H1 (cell line): ENCODE data around the gene NCL. TPM values are rescaled to one million over a fixed set of nuclear protein-coding genes. Genes with fewer than 3 reads are reported as not detected.

Experiments used
- CBX5 ChIP-seq: fragments of 300-800, 300-1000 bp; sonication (generic); IDR thresholded peaks from 2 replicates; pipeline ENCODE4 v1.7.1; 2016; ENCODE audit warnings: antibody characterized with exemption, low read length, low read depth
- CEBPB ChIP-seq: IDR thresholded peaks from 2 replicates; pipeline ENCODE4 v1.6.1; 2012; ENCODE audit warnings: low read depth, low read length
- POLR2AphosphoS5 ChIP-seq: IDR thresholded peaks from 2 replicates; pipeline ENCODE4 v1.6.1; 2011; ENCODE audit warnings: low read depth, low read length
- TEAD4 ChIP-seq: IDR thresholded peaks from 2 replicates; pipeline ENCODE4 v1.6.1; 2012; ENCODE audit warnings: low read depth, low read length, inconsistent platforms, mixed read lengths
- polyA plus RNA-seq, 7 experiments: library from polyadenylated mRNA; depleted of rRNA in 3 of 7; stranded (reverse) in 5 of 7; unstranded in 2 of 7; fragments of >200 nt in 5 of 7; fragments of 200-250 nt in 2 of 7; gene quantifications; 1 replicate in 5 of 7; 2 replicates in 1 of 7; 4 replicates in 1 of 7; pipeline versions ENCODE4 v1.2.1 to v1.2.3, GENCODE V29; 2011 to 2013; ENCODE audit warnings: missing spikeins in 2 of 7, mixed read lengths in 2 of 7
- total RNA-seq: library from RNA; stranded (reverse); fragmentation: NEBNext Ultra II Directional; extraction: Animal tissue kit (Norgen Biotek cat#: 25700); gene quantifications from 2 replicates; pipeline ENCODE4 v1.2.1, GENCODE V29; 2021
- TF ChIP-seq, protein P1 (sequence below): fragments of 300-600 bp; sonication (generic); IDR thresholded peaks from 2 replicates; pipeline ENCODE4 v1.7.1; 2012; ENCODE audit warnings: low read length, moderate library complexity, mild to moderate bottlenecking, inconsistent platforms; ENCODE audit not compliant: insufficient replicate concordance

NCL gene
- total and polyA plus RNA-seq, 2 of the 8 experiments (the other 6 are each of a cell fraction or from before 2014, with no cell fraction given): 61.2 to 1,478 TPM

DNA sequence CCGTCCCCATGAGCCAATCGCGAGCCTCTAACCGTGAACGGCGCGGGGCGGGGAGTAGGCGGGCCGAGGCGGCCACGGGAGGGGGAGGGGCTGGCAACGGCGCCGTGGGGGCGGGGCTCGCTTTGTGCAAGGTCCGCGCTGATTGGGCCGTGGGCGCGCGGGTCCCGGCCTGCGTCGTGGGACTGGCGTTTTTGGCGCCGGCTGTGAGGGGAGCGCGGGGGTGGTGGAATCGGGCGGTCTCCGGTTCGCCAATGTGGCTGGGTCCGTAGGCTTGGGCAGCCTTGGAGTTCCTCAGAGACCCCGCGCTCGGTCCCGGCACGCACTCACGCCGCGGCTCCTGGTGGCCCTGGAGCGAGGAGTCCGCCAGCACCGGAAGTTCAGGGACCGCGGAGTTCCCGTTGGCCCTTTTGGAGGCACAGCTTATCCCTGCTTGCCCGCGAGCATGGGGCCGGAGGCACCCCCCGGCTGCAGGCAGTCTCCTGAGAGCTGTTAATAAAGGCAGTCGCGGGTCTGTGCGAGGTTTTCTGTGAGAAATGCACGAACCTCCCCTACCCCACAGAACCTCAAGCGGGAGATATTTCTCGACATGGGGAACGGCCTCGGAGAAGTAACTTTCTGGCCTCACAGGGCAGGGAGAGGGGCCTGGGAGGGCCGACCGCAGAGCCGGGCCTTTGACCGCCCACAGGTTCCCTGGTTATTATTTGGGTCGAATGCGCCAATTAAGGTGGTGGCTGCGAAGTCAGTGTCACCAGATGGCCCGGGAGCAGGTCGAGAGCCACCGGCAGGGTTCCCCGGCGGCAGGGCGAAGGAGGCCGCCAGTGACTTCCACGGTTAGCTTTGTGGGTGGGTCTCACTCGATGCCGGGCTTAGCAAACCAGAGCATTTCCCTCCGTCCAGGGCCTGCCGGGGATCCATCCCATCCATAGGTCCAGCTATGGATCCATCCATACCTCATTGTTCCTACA is 574 bp upstream of the NCL start (continued):
- TF ChIP-seq, protein P1, sequence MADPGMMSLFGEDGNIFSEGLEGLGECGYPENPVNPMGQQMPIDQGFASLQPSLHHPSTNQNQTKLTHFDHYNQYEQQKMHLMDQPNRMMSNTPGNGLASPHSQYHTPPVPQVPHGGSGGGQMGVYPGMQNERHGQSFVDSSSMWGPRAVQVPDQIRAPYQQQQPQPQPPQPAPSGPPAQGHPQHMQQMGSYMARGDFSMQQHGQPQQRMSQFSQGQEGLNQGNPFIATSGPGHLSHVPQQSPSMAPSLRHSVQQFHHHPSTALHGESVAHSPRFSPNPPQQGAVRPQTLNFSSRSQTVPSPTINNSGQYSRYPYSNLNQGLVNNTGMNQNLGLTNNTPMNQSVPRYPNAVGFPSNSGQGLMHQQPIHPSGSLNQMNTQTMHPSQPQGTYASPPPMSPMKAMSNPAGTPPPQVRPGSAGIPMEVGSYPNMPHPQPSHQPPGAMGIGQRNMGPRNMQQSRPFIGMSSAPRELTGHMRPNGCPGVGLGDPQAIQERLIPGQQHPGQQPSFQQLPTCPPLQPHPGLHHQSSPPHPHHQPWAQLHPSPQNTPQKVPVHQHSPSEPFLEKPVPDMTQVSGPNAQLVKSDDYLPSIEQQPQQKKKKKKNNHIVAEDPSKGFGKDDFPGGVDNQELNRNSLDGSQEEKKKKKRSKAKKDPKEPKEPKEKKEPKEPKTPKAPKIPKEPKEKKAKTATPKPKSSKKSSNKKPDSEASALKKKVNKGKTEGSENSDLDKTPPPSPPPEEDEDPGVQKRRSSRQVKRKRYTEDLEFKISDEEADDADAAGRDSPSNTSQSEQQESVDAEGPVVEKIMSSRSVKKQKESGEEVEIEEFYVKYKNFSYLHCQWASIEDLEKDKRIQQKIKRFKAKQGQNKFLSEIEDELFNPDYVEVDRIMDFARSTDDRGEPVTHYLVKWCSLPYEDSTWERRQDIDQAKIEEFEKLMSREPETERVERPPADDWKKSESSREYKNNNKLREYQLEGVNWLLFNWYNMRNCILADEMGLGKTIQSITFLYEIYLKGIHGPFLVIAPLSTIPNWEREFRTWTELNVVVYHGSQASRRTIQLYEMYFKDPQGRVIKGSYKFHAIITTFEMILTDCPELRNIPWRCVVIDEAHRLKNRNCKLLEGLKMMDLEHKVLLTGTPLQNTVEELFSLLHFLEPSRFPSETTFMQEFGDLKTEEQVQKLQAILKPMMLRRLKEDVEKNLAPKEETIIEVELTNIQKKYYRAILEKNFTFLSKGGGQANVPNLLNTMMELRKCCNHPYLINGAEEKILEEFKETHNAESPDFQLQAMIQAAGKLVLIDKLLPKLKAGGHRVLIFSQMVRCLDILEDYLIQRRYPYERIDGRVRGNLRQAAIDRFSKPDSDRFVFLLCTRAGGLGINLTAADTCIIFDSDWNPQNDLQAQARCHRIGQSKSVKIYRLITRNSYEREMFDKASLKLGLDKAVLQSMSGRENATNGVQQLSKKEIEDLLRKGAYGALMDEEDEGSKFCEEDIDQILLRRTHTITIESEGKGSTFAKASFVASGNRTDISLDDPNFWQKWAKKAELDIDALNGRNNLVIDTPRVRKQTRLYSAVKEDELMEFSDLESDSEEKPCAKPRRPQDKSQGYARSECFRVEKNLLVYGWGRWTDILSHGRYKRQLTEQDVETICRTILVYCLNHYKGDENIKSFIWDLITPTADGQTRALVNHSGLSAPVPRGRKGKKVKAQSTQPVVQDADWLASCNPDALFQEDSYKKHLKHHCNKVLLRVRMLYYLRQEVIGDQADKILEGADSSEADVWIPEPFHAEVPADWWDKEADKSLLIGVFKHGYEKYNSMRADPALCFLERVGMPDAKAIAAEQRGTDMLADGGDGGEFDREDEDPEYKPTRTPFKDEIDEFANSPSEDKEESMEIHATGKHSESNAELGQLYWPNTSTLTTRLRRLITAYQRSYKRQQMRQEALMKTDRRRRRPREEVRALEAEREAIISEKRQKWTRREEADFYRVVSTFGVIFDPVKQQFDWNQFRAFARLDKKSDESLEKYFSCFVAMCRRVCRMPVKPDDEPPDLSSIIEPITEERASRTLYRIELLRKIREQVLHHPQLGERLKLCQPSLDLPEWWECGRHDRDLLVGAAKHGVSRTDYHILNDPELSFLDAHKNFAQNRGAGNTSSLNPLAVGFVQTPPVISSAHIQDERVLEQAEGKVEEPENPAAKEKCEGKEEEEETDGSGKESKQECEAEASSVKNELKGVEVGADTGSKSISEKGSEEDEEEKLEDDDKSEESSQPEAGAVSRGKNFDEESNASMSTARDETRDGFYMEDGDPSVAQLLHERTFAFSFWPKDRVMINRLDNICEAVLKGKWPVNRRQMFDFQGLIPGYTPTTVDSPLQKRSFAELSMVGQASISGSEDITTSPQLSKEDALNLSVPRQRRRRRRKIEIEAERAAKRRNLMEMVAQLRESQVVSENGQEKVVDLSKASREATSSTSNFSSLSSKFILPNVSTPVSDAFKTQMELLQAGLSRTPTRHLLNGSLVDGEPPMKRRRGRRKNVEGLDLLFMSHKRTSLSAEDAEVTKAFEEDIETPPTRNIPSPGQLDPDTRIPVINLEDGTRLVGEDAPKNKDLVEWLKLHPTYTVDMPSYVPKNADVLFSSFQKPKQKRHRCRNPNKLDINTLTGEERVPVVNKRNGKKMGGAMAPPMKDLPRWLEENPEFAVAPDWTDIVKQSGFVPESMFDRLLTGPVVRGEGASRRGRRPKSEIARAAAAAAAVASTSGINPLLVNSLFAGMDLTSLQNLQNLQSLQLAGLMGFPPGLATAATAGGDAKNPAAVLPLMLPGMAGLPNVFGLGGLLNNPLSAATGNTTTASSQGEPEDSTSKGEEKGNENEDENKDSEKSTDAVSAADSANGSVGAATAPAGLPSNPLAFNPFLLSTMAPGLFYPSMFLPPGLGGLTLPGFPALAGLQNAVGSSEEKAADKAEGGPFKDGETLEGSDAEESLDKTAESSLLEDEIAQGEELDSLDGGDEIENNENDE: no peak
- no peak for TF ChIP-seq CEBPB
- peak; percentile 53 for TF ChIP-seq POLR2AphosphoS5
- TF ChIP-seq CBX5: no peak
- no peak for TF ChIP-seq TEAD4
